HCT116 (cell line): ENCODE results near the gene IFRD2. TPM values are rescaled to one million over a fixed set of nuclear protein-coding genes. Genes with fewer than 3 reads are reported as not detected.
A peak's percentile ranks its signal among the peaks of the same experiment; 100 is the strongest.

Experiments
- ATAC-seq: fragments of 200-7000 bp; cut with Tn5 transposase; 2 replicates; pipeline ENCODE4 v1.9.1; 2020; ENCODE audit warnings: mild to moderate bottlenecking, moderate library complexity
- BruUV-seq: library from RNA; stranded (reverse); fragments of 400-500 nt; replicated peaks from 2 replicates; lab custom pipeline; 2021; lab: Mats Ljungman, UMichigan
- CTCF ChIA-PET: fragments of 300-600 bp; sonication (Branson Sonifier 250); formaldehyde crosslinking; loops from one replicate; lab custom pipeline; 2021; ENCODE audit warnings: antibody characterized with exemption; lab: Charles Lee
- POLR2A ChIA-PET: fragments of 300-600, 350-600 bp; sonication (Branson Sonifier 250); formaldehyde crosslinking; loops from one replicate; lab custom pipeline; 2021; ENCODE audit warnings: antibody characterized with exemption; lab: Charles Lee
- RAD21 ChIA-PET, 2 experiments: fragments of 300-600 bp; sonication (Branson Sonifier 250); formaldehyde crosslinking; loops; one replicate each; lab custom pipeline; 2023; ENCODE audit warnings: low total read pairs in 2 of 2; ENCODE audit not compliant: uncharacterized antibody in 2 of 2, unreplicated experiment in 2 of 2, low non-redundant PET in 1 of 2; lab: Charles Lee
- DNase-seq: peaks from one replicate; pipeline ENCODE4 v3.0.0-alpha.2; 2010; ENCODE audit warnings: low read depth, low spot score
- H2AFZ ChIP-seq: fragments of 200-600 bp; shearing (Covaris generic), sonication (generic); 2 replicates; pipeline ENCODE4 v1.6.1; 2017; ENCODE audit warnings: low read depth, mixed run types, mixed read lengths, antibody characterized with exemption, low read length; ENCODE audit not compliant: poor library complexity, severe bottlenecking
- H3K27ac ChIP-seq: 2 replicates; pipeline ENCODE4 v1.5.1; 2012; ENCODE audit warnings: low read depth, low read length
- H3K27me3 ChIP-seq: fragments of 200-600 bp; sonication (generic); 2 replicates; pipeline ENCODE4 v1.6.1; 2016; ENCODE audit warnings: mixed run types, low read length, mixed read lengths; ENCODE audit not compliant: insufficient read depth
- H3K36me3 ChIP-seq, 2 experiments: fragments of 200-500 bp in 1 of 2; fragments of 200-600 bp in 1 of 2; sonication (Bioruptor generic) in 1 of 2; sonication (generic) in 1 of 2; 2 replicates each; pipeline versions ENCODE4 v1.5.1 to v1.6.1; 2014 to 2016; ENCODE audit warnings: low read length in 2 of 2, inconsistent platforms in 1 of 2, mixed read lengths in 1 of 2, mixed run types in 1 of 2; ENCODE audit not compliant: insufficient read depth in 2 of 2, control insufficient read depth in 1 of 2
- H3K4me1 ChIP-seq, 2 experiments: fragments of 200-600 bp in 1 of 2; sonication (generic) in 1 of 2; 2 replicates each; pipeline versions ENCODE4 v1.5.1 to v1.6.1; 2012 to 2017; ENCODE audit warnings: low read length in 2 of 2, inconsistent platforms in 1 of 2, mild to moderate bottlenecking in 1 of 2, mixed read lengths in 1 of 2, mixed run types in 1 of 2, moderate library complexity in 1 of 2; ENCODE audit not compliant: insufficient read depth in 2 of 2, control insufficient read depth in 1 of 2
- H3K4me2 ChIP-seq: fragments of 200-600 bp; sonication (generic); 2 replicates; pipeline ENCODE4 v1.6.1; 2017; ENCODE audit warnings: mixed run types, low read length, mixed read lengths
- H3K4me3 ChIP-seq, 2 experiments: fragments of 200-600 bp in 1 of 2; sonication (generic) in 1 of 2; replicated peaks in 1 of 2; 2 replicates each; pipeline ENCODE4 v1.5.1; 2011 to 2016; ENCODE audit warnings: low read length in 2 of 2, control low read depth in 1 of 2, low read depth in 1 of 2, mild to moderate bottlenecking in 1 of 2, mixed read lengths in 1 of 2, mixed run types in 1 of 2
- H3K79me2 ChIP-seq: fragments of 200-600 bp; sonication (generic); 2 replicates; pipeline ENCODE4 v1.6.1; 2017; ENCODE audit warnings: mild to moderate bottlenecking, mixed run types, low read length, moderate library complexity, mixed read lengths; ENCODE audit not compliant: insufficient read depth
- H3K9ac ChIP-seq: fragments of 200-600 bp; sonication (generic); 2 replicates; pipeline ENCODE4 v1.6.1; 2016; ENCODE audit warnings: low read length, mixed read lengths
- H3K9me2 ChIP-seq: fragments of 200-600 bp; sonication (generic), shearing (Covaris generic); 2 replicates; pipeline ENCODE4 v1.6.1; 2017; ENCODE audit warnings: mixed run types, mild to moderate bottlenecking, moderate library complexity; ENCODE audit not compliant: insufficient read depth
- H3K9me3 ChIP-seq, 2 experiments: fragments of 200-500 bp in 1 of 2; fragments of 200-600 bp in 1 of 2; sonication (Bioruptor generic) in 1 of 2; sonication (generic) in 1 of 2; 2 replicates each; pipeline ENCODE4 v1.6.1; 2014 to 2017; ENCODE audit warnings: low read length in 2 of 2, mixed read lengths in 2 of 2, inconsistent platforms in 1 of 2, low read depth in 1 of 2, mild to moderate bottlenecking in 1 of 2, mixed run types in 1 of 2, moderate library complexity in 1 of 2; ENCODE audit not compliant: control insufficient read depth in 1 of 2, insufficient read depth in 1 of 2
- H4K20me1 ChIP-seq: fragments of 200-600 bp; sonication (generic), shearing (Covaris generic); 2 replicates; pipeline ENCODE4 v1.6.1; 2017; ENCODE audit warnings: mixed run types, mild to moderate bottlenecking, moderate library complexity; ENCODE audit not compliant: insufficient read depth
- ATF3 ChIP-seq: IDR thresholded peaks from 2 replicates; pipeline ENCODE4 v1.6.1; 2012
- CEBPB ChIP-seq: IDR thresholded peaks from 2 replicates; pipeline ENCODE4 v1.6.1; 2012; ENCODE audit warnings: low read depth
- CTCF ChIP-seq, 3 experiments: fragments of 200-600 bp in 1 of 3; sonication (generic) in 1 of 3; IDR thresholded peaks in 2 of 3; conservative IDR thresholded peaks in 1 of 3; 2 replicates each; pipeline ENCODE4 v1.5.1; 2012 to 2017; ENCODE audit warnings: low read depth in 2 of 3, low read length in 2 of 3, antibody characterized with exemption in 1 of 3, borderline replicate concordance in 1 of 3, control low read depth in 1 of 3, mild to moderate bottlenecking in 1 of 3, mixed read lengths in 1 of 3, mixed run types in 1 of 3, moderate library complexity in 1 of 3; ENCODE audit not compliant: insufficient read depth in 1 of 3
- EGR1 ChIP-seq: IDR thresholded peaks from 2 replicates; pipeline ENCODE4 v1.6.1; 2012; ENCODE audit warnings: low read depth
- ELF1 ChIP-seq: IDR thresholded peaks from 2 replicates; pipeline ENCODE4 v1.6.1; 2012; ENCODE audit warnings: low read depth, borderline replicate concordance
- FOSL1 ChIP-seq: IDR thresholded peaks from 2 replicates; pipeline ENCODE4 v1.6.1; 2012; ENCODE audit warnings: low read depth
- POLR2A ChIP-seq: IDR thresholded peaks from 2 replicates; pipeline ENCODE4 v1.7.0; 2011; ENCODE audit warnings: borderline replicate concordance; ENCODE audit not compliant: insufficient read depth, insufficient read length; ENCODE audit errors: extremely low read depth
- POLR2AphosphoS5 ChIP-seq: IDR thresholded peaks from 2 replicates; pipeline ENCODE4 v1.6.1; 2011; ENCODE audit warnings: mild to moderate bottlenecking, low read depth, low read length, moderate library complexity
- RAD21 ChIP-seq: IDR thresholded peaks from 2 replicates; pipeline ENCODE4 v1.6.1; 2012; ENCODE audit warnings: low read depth, mild to moderate bottlenecking
- REST ChIP-seq: IDR thresholded peaks from 2 replicates; pipeline ENCODE4 v1.6.1; 2012; ENCODE audit warnings: low read depth
- SIN3A ChIP-seq: IDR thresholded peaks from 2 replicates; pipeline ENCODE4 v1.6.1; 2012; ENCODE audit warnings: low read depth
- SP1 ChIP-seq: IDR thresholded peaks from 2 replicates; pipeline ENCODE4 v1.6.1; 2012; ENCODE audit warnings: low read depth
- SRF ChIP-seq: IDR thresholded peaks from 2 replicates; pipeline ENCODE4 v1.6.1; 2012; ENCODE audit warnings: low read depth
- TCF7L2 ChIP-seq: IDR thresholded peaks from 2 replicates; pipeline ENCODE4 v1.7.0; 2011; ENCODE audit warnings: borderline replicate concordance, inconsistent platforms; ENCODE audit not compliant: insufficient read depth, insufficient read length; ENCODE audit errors: extremely low read depth
- YY1 ChIP-seq: IDR thresholded peaks from 2 replicates; pipeline ENCODE4 v1.6.1; 2011; ENCODE audit warnings: low read length, low read depth, moderate library complexity, mild to moderate bottlenecking; ENCODE audit not compliant: insufficient replicate concordance; ENCODE audit errors: extremely low read depth
- ZBTB33 ChIP-seq: IDR thresholded peaks from 2 replicates; pipeline ENCODE4 v1.6.1; 2011; ENCODE audit warnings: mild to moderate bottlenecking, low read length, moderate library complexity; ENCODE audit not compliant: insufficient replicate concordance; ENCODE audit errors: extremely low read depth
- ZFX ChIP-seq: fragments of 450-650 bp; IDR thresholded peaks from 2 replicates; pipeline ENCODE4 v1.6.1; 2017
- ZNF274 ChIP-seq: fragments of 200-500 bp; sonication (Bioruptor generic); IDR thresholded peaks from 2 replicates; pipeline ENCODE4 v1.6.1; 2014; ENCODE audit warnings: mild to moderate bottlenecking, low read depth, low read length, inconsistent platforms
- intact Hi-C: fragments of 100-400 bp; cut with micrococcal nuclease; formaldehyde crosslinking; loops from 2 replicates; pipeline ENCODE4 v1.10.0; 2022
- total RNA-seq: library from RNA; stranded (reverse); gene quantifications from one replicate; pipeline ENCODE4 v1.2.1, GENCODE V29; 2021; ENCODE audit not compliant: unreplicated experiment

IFRD2 gene
- total RNA-seq, 1 experiment from 2014 or later = 146 TPM

GRCh38 chr3:50265571-50265970, 26.7 kb downstream of the IFRD2 start:
- no peak overlapping the region for H2AFZ ChIP-seq
- H3K79me2 ChIP-seq = no peaks in the 10 kb centered on the region
- POLR2A ChIA-PET = interaction anchor here (1.4 kb wide), 1 partner anchor 34 kb away, joined by 6 read pairs; the partner anchor contains the start of genes HYAL3 and NAA80
- no peak for TF ChIP-seq REST
- TF ChIP-seq ZBTB33 = no peak
- TF ChIP-seq SIN3A = no peak
- TF ChIP-seq CTCF (IDR thresholded peaks at IDR 0.05 in 2 of 3, conservative IDR thresholded peaks at IDR 0.05 in 1 of 3; ENCODE audit: borderline replicate concordance in 1 of 3, insufficient read depth in 1 of 3, low read depth in 2 of 3, low read length in 2 of 3) = no peak
- TF ChIP-seq ATF3 = no peak
- TF ChIP-seq ZFX = no peak
- TF ChIP-seq POLR2AphosphoS5 = no peak
- no peak for TF ChIP-seq FOSL1
- no peak for TF ChIP-seq ZNF274
- TF ChIP-seq TCF7L2 = no peak
- TF ChIP-seq ELF1 = no peak
- no peak for TF ChIP-seq CEBPB
- TF ChIP-seq YY1 = no peak
- TF ChIP-seq EGR1 = no peak
- no peak for TF ChIP-seq SRF
- no peak for TF ChIP-seq SP1
- TF ChIP-seq RAD21 = no peak
- no peak for TF ChIP-seq POLR2A
- TF ChIP-seq, all 23 proteins: peak for 0
- Histone ChIP-seq H3K9ac (peak overlapping the region; percentile 62), H3K27me3 (no peaks in the 10 kb centered on the region), H3K27ac (peak overlapping the region; percentile 86), H4K20me1 (no peaks in the 10 kb centered on the region), H3K4me1 (peaks cover 77 to 97% of the 10 kb centered on the region in 2 experiments), H3K9me3 (no peaks in the 10 kb centered on the region), H3K36me3 (no peaks in the 10 kb centered on the region), H3K9me2 (no peaks in the 10 kb centered on the region), H3K4me3 (peak overlapping the region in 1 of 2 experiments; percentile 36; a peak in 2 of 4 replicates), H3K4me2 (peak overlapping the region; percentile 80)
- intact Hi-C loops = no loop called here
- no TSS peak for BruUV-seq
- no peak for ATAC-seq
- CTCF ChIA-PET = interaction anchor here (1.3 to 2.9 kb wide), 2 partner anchors 19 to 39 kb away, joined by 4 to 17 read pairs; no protein-coding TSS in a partner anchor
- RAD21 ChIA-PET = no interaction called here
- no peak for DNase-seq
